ENCODE measurements around the gene RAB19.

The RAB19 gene

DNA sequence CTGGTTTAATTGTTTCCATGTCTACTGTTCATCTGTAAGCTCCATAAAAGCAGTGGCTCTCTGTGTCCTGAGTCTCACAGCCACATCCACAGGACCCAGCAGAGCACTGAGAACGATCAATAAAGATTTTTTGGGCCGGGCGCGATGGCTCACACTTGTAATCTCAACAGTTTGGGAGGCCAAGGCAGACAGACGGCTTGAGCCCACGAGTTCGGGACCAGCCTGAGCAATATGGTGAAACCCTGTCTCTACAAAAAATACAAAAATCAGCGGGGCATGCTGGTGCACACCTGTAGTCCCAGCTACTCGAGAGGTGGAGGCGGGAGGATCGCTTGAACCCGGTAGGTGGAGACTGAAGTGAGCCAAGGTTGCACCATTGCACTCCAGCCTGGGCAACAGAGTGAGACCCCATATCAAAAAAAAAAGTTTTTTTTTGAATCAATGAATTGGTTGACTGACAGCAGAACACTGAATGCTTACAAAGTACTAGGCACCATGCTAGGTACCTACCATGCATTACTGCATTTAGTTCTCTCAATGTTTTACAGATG, 10.0 kb upstream of the RAB19 start:
- peak overlapping the region; percentile 76 for H3K27ac ChIP-seq
- no peaks in the 10 kb centered on the region for H3K9me3 ChIP-seq
- H3K36me3 ChIP-seq: peaks cover 5% of the 10 kb centered on the region
- no peak overlapping the region for H3K4me3 ChIP-seq (ENCODE audit: low read depth in 1 of 2, low read length in 1 of 2)
- peaks cover 85 to 94% of the 10 kb centered on the region in 2 experiments for H3K4me1 ChIP-seq (ENCODE audit: control insufficient read depth in 1 of 2, insufficient read depth in 1 of 2, low read depth in 1 of 2, low read length in 1 of 2)
- TF ChIP-seq CTCF (IDR thresholded peaks at IDR 0.05): no peak
- H3K27me3 ChIP-seq: no peaks in the 10 kb centered on the region

GRCh38 chr7:140397784-140398750, 5.8 kb upstream of the RAB19 start, which contains the start of gene SLC37A3:
Gene SLC37A3, minus strand, starts transcription at chr7:140398530. Its CDS starts 16,004 bp downstream, at chr7:140382526.
- Histone ChIP-seq H3K4me1 (ENCODE audit: control insufficient read depth in 1 of 2, insufficient read depth in 1 of 2, low read depth in 1 of 2, low read length in 1 of 2) (peaks cover 77 to 91% of the 10 kb centered on the region in 2 experiments), H3K27ac (peak within 1 kb of the TSS; percentile 81), H3K27me3 (no peaks in the 10 kb centered on the region), H3K9me3 (no peaks in the 10 kb centered on the region), H3K36me3 (peaks cover 4% of the 10 kb centered on the region), H3K4me3 (ENCODE audit: low read depth in 1 of 2, low read length in 1 of 2) (peak within 1 kb of the TSS; percentile 84 to 99)
- peak; percentile 67 for TF ChIP-seq CTCF (IDR thresholded peaks at IDR 0.05)

GRCh38 chr7:140398821-140399220, 5.0 kb upstream of the RAB19 start:
- peak overlapping the region; percentile 84 to 99 for H3K4me3 ChIP-seq (ENCODE audit: low read depth in 1 of 2, low read length in 1 of 2)
- H3K9me3 ChIP-seq: no peaks in the 10 kb centered on the region
- TF ChIP-seq CTCF (IDR thresholded peaks at IDR 0.05): no peak
- no peak overlapping the region for H3K27ac ChIP-seq
- no peaks in the 10 kb centered on the region for H3K27me3 ChIP-seq
- H3K36me3 ChIP-seq: no peaks in the 10 kb centered on the region
- peaks cover 77 to 91% of the 10 kb centered on the region in 2 experiments for H3K4me1 ChIP-seq (ENCODE audit: control insufficient read depth in 1 of 2, insufficient read depth in 1 of 2, low read depth in 1 of 2, low read length in 1 of 2)

DNA sequence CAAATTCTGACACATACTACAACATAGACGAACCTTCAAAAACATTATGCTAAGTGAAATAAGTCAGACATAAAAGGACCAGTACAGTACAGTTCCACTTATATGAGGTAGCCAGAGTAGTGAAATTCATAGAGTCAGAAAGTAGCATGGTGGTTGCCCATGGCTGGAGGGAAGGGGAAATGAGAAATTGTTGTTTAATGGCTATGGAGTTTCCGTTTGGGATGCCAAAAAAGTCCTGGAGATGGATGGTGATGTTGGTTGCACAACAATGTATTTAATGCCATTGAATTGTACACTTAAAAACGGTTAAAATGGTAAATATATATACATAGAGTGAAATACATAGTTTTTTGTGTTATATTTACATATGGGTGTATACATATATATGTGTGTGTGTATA, 3.5 kb upstream of the RAB19 start:
- Histone ChIP-seq H3K27me3 (no peaks in the 10 kb centered on the region), H3K4me3 (ENCODE audit: low read depth in 1 of 2, low read length in 1 of 2) (no peak overlapping the region), H3K9me3 (no peaks in the 10 kb centered on the region), H3K36me3 (no peaks in the 10 kb centered on the region), H3K4me1 (ENCODE audit: control insufficient read depth in 1 of 2, insufficient read depth in 1 of 2, low read depth in 1 of 2, low read length in 1 of 2) (peaks cover 82 to 90% of the 10 kb centered on the region in 2 experiments), H3K27ac (no peak overlapping the region)
- no peak for TF ChIP-seq CTCF (IDR thresholded peaks at IDR 0.05)

DNA sequence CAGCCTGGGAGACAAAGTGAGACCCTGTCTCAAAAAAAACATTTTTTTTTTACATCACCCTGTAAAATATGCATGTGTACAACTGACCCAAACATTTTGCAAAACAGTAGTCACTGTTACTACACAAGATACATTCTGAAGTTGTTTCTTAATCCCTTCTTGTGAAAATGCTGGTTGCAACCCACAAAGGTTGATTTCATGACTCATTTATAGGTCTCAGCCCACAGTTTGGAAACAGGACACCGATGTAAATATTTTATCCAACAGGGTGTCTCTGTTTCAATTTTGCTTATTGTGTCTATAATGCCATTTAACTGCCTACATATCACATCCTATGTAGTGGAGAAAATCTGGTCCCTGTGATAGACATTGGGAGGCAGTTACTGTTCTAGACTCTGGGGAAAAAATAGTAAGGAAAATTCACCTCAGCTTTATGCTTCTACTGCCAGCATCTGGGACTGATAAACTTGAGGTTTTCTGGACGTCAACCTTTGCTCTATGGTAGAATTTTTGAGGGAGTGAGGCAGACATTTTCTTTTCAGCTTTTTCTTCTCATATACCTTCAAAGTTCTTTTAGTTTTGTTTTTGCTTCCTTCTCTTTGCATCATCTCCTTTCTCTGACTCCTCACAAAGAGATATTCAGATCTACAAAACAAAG, 1.6 kb upstream of the RAB19 start:
- peaks cover 62 to 70% of the 10 kb centered on the region in 2 experiments for H3K4me1 ChIP-seq (ENCODE audit: control insufficient read depth in 1 of 2, insufficient read depth in 1 of 2, low read depth in 1 of 2, low read length in 1 of 2)
- peaks cover 4% of the 10 kb centered on the region for H3K36me3 ChIP-seq
- TF ChIP-seq CTCF (IDR thresholded peaks at IDR 0.05): no peak
- no peaks in the 10 kb centered on the region for H3K9me3 ChIP-seq
- H3K27ac ChIP-seq: peak overlapping the region; percentile 71
- peak overlapping the region; percentile 16 to 33 for H3K4me3 ChIP-seq (ENCODE audit: low read depth in 1 of 2, low read length in 1 of 2)
- H3K27me3 ChIP-seq: no peaks in the 10 kb centered on the region
